Duodenal mucosa (tissue), 2 donors: ENCODE data around the gene TRIM65.
"Not testable (repeated sequence)": the region's sequence is repeated elsewhere in the genome, so short reads cannot be mapped to it uniquely, and the experiment has no call there.

Experiments
- H3K27ac ChIP-seq: one replicate; pipeline ENCODE4 v1.7.0; 2013; ENCODE audit warnings: low read depth, low read length
- H3K27me3 ChIP-seq, 2 donors: one replicate each; pipeline ENCODE4 v1.7.0; 2013; ENCODE audit warnings: low read length in 2 of 2, control low read depth in 1 of 2; ENCODE audit not compliant: insufficient read depth in 2 of 2, control insufficient read depth in 1 of 2
- H3K36me3 ChIP-seq, 2 donors: one replicate each; pipeline ENCODE4 v1.7.0; 2013; ENCODE audit warnings: low read length in 2 of 2, control low read depth in 1 of 2; ENCODE audit not compliant: insufficient read depth in 2 of 2, control insufficient read depth in 1 of 2
- H3K4me1 ChIP-seq, 2 donors: one replicate each; pipeline ENCODE4 v1.7.0; 2013; ENCODE audit warnings: low read length in 2 of 2, control low read depth in 1 of 2; ENCODE audit not compliant: insufficient read depth in 2 of 2, control insufficient read depth in 1 of 2
- H3K4me3 ChIP-seq, 2 donors: one replicate each; pipeline ENCODE4 v1.7.0; 2013; ENCODE audit warnings: low read length in 2 of 2, low read depth in 1 of 2
- H3K9ac ChIP-seq, 2 donors: one replicate each; pipeline ENCODE4 v1.7.0; 2013; ENCODE audit warnings: low read length in 2 of 2, low read depth in 1 of 2
- H3K9me3 ChIP-seq, 2 donors: one replicate each; pipeline ENCODE4 v1.7.0; 2013; ENCODE audit warnings: low read length in 2 of 2, control low read depth in 1 of 2; ENCODE audit not compliant: control insufficient read depth in 1 of 2

TRIM65 gene

DNA sequence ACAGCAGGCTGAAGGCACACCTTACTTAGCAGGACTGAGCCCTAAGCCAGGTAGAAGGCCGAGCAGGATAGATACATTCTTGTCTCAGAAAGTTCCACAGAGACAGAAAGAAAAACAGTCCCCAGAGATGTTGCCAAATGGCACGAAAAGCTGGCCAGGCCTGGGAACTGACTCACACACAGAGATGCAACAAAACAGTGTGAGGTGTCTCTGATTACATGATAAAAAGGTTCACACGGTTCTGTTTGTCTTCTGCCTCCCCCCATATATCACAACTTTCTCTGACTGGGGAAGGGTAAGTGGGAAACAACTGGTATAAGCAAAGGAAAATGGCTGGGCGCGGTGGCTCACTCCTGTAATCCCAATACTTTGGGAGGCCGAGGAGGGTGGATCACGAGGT is 43.3 kb downstream of the TRIM65 start:
- no peak overlapping the region for H3K4me3 ChIP-seq
- no peaks in the 10 kb centered on the region for H3K9me3 ChIP-seq
- H3K36me3 ChIP-seq = peaks cover 8 to 30% of the 10 kb centered on the region in 2 donors
- peaks cover 15 to 17% of the 10 kb centered on the region in 2 donors for H3K4me1 ChIP-seq
- peak overlapping the region in 1 of 2 donors; percentile 32 for H3K9ac ChIP-seq
- H3K27me3 ChIP-seq = no peaks in the 10 kb centered on the region
- H3K27ac ChIP-seq = no peak overlapping the region

DNA sequence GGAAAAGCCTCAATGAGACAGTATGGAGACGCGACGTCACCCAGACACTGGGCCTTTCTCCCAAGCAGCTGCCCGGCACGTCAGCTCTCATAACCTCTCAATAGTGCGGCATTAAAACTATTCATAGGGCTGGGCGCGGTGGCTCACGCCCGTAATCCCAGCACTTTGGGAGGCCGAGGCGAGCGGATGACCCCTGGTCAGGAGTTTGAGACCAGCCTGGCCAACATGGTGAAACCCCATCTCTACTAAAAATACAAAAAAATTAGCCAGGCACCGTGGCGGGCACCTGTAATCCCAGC is 45.1 kb downstream of the TRIM65 start:
- H3K9me3 ChIP-seq, H3K9ac ChIP-seq, H3K27ac ChIP-seq, H3K4me3 ChIP-seq, H3K27me3 ChIP-seq: not testable (repeated sequence)
- H3K4me1 ChIP-seq = peaks cover 25% of the 10 kb centered on the region in 2 donors
- H3K36me3 ChIP-seq = peaks cover 24 to 48% of the 10 kb centered on the region in 2 donors

DNA sequence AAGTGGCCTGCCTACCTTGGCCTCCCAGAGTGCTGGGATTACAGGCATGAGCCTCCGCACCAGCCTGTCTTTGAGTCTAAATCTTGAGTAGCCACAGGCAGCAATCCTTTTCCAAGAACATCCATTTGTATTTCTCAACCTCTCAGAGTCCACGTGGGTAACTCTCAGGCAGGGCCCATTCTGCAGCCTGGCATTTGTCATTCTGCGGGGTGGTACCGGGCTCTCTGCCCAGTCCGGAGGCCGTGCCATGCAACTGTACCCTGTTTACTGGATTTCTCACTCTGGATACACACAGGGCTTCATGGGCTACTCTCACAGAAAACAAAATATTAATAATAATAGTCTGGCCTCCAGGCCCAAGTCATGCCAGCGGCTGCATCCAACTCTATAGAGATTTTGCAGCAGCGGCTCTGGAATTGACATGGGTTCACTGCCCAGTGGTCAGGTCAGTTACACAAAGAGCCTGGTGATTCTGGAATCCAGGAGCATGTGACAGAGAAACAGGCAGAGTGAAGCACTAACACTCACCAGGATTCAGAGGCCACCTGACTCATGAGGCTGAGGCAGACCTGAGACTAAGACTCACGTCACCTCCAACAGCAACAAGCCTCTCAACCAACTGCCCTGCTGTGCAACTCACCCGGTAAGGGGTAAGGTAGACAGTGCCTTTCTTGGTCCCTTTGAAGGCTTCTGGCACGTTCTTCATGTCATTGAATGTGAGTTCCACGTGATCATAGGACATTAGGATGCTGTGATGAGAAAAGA is 45.6 kb downstream of the TRIM65 start:
- no peaks in the 10 kb centered on the region for H3K9me3 ChIP-seq
- no peaks in the 10 kb centered on the region for H3K27me3 ChIP-seq
- peaks cover 28 to 52% of the 10 kb centered on the region in 2 donors for H3K36me3 ChIP-seq
- no peak overlapping the region for H3K9ac ChIP-seq
- H3K4me3 ChIP-seq = no peak overlapping the region
- H3K4me1 ChIP-seq = peaks cover 23 to 25% of the 10 kb centered on the region in 2 donors
- H3K27ac ChIP-seq = no peak overlapping the region

DNA sequence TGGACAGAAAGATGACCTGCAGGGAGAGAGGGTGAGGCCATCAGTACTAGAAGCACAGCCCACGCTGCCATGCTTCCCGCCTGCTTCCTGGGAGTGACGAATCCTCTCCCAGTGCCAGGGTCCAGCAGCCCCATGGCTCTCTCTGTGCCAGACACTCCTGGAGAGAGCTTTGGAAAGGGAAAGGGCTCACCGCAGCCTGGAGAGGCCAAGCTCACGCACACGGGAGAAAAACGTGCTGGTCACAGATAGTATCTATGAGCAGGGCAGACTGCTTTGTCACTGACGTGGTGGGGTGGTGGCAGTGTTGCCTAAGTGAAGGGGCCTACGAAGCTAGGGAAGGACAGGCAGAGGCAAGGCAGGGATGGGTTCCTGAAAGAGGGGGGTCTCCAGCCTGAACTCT is 47.0 kb downstream of the TRIM65 start:
- H3K36me3 ChIP-seq = peaks cover 29 to 55% of the 10 kb centered on the region in 2 donors
- no peaks in the 10 kb centered on the region for H3K27me3 ChIP-seq
- H3K9me3 ChIP-seq = no peaks in the 10 kb centered on the region
- H3K27ac ChIP-seq = no peak overlapping the region
- no peak overlapping the region for H3K4me3 ChIP-seq
- H3K4me1 ChIP-seq = peaks cover 35 to 37% of the 10 kb centered on the region in 2 donors
- no peak overlapping the region for H3K9ac ChIP-seq

DNA sequence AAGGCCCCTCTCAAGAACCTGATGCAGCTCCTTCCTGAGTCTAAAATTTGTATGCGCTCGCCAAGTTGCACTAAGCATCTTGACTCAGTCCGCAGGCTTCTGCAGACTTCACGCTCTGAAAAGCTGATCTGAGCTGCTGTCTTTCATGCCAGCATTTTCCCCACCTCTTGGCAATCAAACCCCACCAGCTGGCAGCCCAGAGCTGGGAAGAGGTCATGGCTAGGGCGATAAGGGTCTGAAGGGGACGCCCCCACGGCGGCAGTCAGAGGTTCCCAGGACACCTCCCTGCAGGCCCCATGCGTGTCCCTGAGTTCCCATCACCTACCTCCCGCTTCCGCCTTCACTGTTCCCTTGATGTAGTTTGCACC is 47.5 kb downstream of the TRIM65 start:
- no peak overlapping the region for H3K4me3 ChIP-seq
- no peaks in the 10 kb centered on the region for H3K27me3 ChIP-seq
- no peak overlapping the region for H3K9ac ChIP-seq
- peaks cover 29 to 55% of the 10 kb centered on the region in 2 donors for H3K36me3 ChIP-seq
- H3K4me1 ChIP-seq = peaks cover 36 to 37% of the 10 kb centered on the region in 2 donors
- H3K9me3 ChIP-seq = no peaks in the 10 kb centered on the region
- H3K27ac ChIP-seq = no peak overlapping the region

DNA sequence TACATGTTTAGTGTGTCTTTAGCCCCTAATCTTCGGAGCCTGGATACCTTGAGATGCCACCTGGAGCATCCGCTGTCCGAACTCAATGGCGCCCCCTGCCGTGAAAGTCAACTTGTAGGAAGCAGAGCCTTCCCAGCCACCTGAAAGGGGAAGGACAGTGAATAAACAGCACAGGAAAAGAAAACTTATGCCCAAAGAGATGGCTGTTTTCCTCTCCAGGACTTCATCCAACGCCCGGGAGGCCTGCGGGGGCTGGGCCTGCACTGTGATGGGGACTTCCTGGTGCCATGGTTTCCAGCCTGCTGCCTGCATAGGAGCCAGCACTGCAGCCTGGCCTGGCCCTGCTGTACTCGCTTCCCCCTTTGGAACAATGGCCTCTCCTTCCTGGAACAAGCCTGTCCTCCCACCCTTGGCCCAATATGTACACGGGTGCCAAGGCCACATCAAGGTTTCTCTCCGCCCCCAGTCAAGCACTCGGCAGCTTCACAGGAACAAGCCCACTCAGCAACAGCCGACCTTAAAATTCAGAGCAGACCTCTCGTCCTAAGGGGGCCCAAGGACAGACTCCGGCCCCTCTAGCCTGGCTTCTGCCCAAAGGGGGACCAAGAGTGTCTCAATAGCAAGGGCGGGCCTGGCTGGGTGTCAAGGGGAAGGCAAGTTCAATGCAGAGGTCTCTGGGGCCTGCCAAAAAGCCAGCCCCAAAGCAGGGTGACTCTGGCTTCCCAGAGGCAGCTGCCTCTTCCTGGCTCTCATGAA is 48.0 kb downstream of the TRIM65 start:
- H3K27me3 ChIP-seq = no peaks in the 10 kb centered on the region
- H3K27ac ChIP-seq = no peak overlapping the region
- no peak overlapping the region for H3K9ac ChIP-seq
- no peak overlapping the region for H3K4me3 ChIP-seq
- no peaks in the 10 kb centered on the region for H3K9me3 ChIP-seq
- H3K36me3 ChIP-seq = peaks cover 29 to 55% of the 10 kb centered on the region in 2 donors
- peaks cover 37 to 38% of the 10 kb centered on the region in 2 donors for H3K4me1 ChIP-seq

DNA sequence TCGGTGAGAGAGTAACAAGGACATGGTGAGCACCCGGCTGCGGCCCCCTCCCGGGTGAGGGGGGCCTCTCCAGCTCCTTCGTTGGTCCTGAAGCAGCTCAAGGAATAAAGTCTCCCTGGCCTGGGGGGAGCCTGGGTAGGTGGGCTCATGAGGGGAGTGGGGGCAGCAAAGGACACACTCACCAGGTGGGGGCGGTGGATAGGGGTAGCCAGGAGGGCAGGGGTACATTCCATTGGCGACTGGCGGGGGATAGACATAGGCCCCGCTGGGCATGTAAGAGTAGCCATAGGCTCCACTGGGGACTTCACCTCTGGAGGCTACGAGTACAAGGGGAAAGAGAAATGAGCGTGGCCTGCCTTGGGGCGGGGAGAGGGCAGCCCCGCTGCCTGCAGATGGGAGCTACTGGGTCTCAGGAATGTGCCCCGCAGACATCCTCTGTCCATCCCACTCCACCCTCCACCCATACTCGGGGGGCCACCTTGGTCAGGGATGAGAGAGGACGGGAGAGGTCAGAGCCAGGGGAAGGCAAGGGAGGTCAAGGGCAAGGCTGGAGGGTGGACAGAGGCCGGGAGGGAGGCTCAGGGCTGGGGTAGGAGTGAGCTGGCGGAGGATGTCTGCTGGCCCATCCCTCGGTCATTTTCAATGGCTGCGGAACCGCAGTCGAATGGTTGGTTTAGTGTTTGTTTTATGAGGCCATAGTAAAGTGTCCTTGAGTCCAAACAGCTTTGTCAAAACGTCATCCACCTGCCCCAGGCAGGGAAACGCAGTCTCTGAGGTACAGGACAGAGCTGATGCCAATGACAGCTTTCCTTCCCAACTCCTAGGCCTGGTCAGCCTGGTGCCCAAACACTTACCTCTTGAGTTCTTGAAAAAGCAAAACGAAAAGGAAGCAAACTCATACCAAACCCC is 48.9 kb downstream of the TRIM65 start:
- Histone ChIP-seq H3K27me3 (no peaks in the 10 kb centered on the region), H3K9me3 (no peaks in the 10 kb centered on the region), H3K4me3 (no peak overlapping the region), H3K36me3 (peaks cover 29 to 55% of the 10 kb centered on the region in 2 donors), H3K4me1 (peaks cover 37 to 38% of the 10 kb centered on the region in 2 donors), H3K27ac (no peak overlapping the region), H3K9ac (no peak overlapping the region)

DNA sequence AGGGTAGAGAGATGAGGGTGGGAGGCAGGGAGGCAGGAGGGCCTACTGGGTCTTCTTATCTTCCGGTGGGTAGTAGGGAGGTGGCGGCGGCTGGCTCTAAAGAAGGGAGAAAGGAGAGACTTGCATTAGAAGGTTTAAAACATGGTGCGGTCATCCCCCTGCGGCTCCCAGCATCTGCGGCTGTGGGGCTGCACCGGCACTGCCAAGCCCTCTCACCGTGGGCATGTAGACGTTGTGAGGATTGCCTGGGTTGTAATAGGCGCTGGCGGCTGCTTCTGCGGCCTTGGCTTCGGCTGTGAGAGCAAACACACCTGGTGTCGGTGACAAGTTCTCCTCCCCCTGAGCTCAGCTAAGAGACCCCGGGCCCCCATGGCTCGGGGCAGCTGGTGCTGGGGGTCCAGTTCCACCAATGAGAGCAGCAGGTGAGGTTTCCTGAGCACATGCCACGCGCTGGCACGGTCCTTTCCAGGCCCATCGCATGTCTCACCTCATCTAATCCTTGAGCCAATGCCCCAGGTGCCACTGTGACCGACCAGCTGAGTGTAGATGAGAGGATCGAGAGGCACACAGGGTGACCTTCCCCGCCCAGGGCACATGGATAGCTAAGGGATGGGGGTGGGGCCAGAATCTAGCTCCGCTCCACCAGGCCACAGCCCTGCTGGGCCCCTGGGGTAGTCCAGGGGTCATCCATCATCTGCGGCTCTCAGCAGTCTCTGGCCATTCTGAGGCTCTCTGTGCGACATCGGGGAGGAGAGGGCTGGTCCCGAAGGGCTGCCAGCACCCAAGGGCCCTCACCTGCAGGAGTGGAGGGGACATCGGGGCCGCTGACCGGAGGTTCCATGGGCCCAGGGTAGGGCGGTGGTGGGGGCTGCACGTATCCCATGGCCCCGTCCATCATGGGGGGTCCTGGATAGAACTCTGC is 49.8 kb downstream of the TRIM65 start:
- no peak overlapping the region for H3K4me3 ChIP-seq
- no peak overlapping the region for H3K9ac ChIP-seq
- H3K27me3 ChIP-seq = no peaks in the 10 kb centered on the region
- no peaks in the 10 kb centered on the region for H3K9me3 ChIP-seq
- peaks cover 37 to 38% of the 10 kb centered on the region in 2 donors for H3K4me1 ChIP-seq
- peak overlapping the region; percentile 3 for H3K27ac ChIP-seq
- peaks cover 29 to 55% of the 10 kb centered on the region in 2 donors for H3K36me3 ChIP-seq

DNA sequence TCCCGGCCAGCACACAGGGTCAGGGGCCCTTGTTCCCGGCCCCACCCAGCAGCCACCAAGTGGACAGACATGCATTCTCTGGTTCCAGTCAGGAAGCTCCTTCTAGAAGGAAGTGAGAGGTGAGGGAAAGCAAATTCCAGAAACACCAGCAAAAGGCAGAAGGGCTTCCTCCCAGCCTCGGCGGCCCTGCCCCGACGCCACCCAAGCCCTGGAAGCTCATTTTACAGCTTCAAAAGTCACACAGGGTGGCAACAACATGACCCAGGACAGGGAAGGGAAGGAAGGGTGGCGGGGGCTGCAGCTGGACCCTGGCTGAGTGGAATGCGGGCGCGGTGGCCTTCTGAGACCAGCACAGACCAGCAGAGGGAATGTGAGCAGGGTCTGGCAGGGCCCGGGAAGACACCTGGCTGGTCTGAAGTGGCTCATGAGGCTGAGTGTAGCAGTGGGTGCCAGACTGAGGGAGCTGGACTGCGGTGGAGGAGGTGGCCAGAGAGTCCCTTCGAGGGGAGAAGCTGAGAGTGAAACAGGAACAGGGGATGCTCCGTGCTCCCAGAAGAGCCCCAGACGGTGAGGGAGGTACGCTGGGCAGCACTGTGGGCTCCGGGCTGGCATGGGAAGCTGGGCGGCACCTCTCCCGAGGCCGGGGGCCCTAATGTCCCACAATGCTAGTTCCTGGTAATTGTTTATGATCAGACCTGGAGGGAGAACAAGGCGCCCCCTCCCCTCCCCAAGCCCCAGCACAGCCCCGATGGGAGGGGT is 50.6 kb downstream of the TRIM65 start:
- peaks cover 37 to 38% of the 10 kb centered on the region in 2 donors for H3K4me1 ChIP-seq
- H3K27ac ChIP-seq = peak overlapping the region; percentile 3
- H3K9me3 ChIP-seq = no peaks in the 10 kb centered on the region
- H3K36me3 ChIP-seq = peaks cover 29 to 50% of the 10 kb centered on the region in 2 donors
- H3K9ac ChIP-seq = peak overlapping the region; percentile 24 to 48
- no peaks in the 10 kb centered on the region for H3K27me3 ChIP-seq
- H3K4me3 ChIP-seq = no peak overlapping the region
